HG03108 (cell line): ENCODE results near the gene EIF2D.
A peak's percentile ranks its signal among the peaks of the same experiment; 100 is the strongest.

Experiments
- ATAC-seq: cut with Tn5 transposase; IDR thresholded peaks from one replicate; pipeline ENCODE4 v1.9.1; 2021; ENCODE audit warnings: moderate library complexity; ENCODE audit not compliant: unreplicated experiment

The EIF2D gene

DNA sequence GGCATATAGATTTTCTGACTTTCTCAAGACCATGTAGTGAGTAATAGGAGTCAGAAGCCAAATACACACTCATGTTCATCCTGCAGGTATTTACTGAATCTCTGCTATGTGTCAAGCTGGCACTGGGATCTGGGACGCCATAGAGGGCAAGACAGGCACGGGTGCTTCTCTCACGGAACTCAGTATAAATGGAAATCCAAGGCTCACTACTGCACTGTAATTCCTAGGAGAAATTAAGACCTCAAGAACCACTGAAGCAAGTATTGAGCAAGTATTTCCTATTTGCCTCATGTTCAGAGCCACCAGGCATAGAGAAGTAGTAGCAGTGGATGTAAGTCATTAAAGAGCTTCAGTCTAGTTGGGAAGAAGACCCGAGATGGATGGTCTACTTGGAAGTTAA lies 38.9 kb downstream of the EIF2D start:
- no peak for ATAC-seq

DNA sequence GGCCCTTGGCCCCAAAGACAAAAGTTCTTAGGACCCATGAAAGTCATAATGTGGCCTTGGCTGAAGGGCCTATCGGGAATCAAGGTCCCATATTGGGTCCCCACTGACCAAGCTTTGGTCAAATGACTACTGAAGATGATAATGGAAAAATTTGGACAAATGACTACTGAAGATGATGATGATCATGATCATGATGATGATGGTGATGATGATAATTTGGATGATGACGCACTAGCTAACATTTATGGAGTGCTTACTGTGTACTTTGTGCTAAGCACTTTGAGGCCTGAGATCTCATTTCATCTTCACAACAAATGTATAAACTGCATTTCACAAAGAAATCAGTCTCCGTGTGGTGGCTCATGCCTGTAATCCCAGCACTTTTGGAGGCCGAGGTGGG lies 39.4 kb downstream of the EIF2D start:
- no peak for ATAC-seq

DNA sequence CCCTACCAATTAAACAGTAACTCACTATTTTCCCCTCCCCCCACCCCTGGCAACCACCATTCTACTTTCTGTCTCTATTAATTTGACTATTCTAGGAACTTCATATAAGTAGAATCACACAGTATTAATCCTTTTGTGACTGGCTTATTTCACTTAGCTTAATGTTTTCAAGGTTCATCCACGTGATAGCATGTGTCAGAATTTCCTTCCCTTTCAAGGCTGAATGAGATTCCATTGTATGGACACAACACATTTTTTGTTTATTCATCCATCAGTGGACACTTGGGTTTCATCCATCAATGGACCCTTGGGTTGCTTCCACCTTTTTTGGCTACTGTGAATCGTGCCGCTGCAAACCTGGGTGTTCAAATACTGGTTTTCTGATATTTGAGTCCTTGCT lies 41.7 kb downstream of the EIF2D start:
- no peak for ATAC-seq

DNA sequence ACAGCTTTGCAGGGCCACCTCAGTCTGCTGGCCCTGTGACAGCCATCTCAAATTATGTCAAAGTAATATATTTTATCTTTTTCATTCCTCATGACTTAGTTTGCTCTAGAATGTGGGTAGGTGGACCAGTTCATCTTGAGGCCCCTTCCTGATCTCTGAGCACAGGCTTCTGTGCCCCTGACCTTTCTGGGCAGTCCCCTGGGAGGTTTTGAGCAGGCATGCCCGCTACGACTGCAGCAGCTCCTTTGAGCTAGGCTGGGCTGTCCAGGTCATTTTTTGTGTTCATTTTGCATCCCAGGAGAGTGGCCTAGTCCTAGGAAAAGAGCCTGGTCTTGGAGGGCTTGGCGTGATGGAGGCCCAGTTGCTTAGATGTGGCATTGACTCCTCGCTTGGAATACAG lies 42.7 kb downstream of the EIF2D start:
- no peak for ATAC-seq

DNA sequence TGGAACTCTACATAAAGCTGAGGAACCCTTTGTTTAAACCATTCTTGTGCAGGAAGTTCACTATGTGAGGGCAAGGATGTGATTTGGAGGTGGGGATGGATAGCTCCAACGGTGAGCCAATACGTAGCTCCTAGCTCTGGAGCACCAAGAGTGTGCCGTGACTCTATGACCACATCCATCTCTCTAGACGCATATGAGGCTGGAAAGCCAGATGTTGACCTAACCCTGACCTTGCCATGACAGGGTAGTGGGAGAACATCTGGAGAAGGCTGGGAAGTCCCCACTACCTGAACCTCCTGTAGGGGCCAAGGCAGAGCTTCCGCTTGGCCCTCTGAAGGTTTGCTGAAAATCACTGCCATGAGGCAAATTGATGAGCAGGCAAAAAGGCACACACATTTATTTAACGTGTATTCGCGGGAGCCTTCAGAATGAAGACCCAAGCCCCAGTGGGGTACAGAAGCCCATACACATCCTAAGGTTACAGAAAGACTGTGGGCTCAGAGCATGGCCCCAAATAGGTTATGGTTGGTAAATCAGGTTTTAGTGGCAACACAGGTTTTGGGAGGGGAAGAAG lies 43.4 kb downstream of the EIF2D start:
- no peak for ATAC-seq

DNA sequence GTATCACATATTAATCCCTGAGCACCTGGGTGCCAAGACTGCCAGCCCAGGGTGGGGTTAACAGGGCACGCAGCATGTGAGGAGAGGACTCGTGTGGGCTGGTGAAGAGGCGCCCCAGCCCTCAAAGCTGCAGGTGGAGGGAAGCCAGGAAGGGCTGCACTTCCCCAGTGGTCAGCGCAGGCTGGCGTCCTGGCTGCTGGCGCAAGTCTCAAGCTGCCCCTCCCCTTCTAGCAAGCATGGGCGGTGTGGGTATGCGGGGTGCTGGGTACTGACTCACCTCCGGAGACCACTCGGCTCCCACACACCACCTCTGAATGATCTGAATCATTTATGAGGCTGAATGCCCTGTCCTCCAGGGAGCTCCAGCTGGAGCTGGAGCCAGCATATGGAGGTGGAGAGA lies 44.0 kb downstream of the EIF2D start:
- no peak for ATAC-seq

DNA sequence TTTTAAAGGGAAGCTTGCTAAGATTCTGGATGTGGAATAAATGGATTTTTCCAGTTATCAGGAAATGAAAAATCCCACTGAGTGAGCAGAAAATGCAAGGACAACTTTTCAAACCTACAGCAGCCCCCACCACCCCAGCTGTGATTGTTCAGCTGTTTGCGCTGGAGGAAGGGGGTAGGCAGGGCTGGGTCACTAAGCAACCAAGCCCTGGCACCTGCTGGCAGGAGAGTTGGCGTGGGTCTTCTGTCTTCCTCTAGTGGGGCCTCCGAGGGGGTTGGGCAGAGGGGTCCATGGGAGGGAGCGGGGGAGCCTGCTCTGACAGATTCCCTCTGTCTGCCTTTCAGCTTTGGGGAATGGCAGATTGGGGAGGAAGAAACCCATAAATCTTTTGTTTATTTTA lies 45.3 kb downstream of the EIF2D start:
- no peak for ATAC-seq

DNA sequence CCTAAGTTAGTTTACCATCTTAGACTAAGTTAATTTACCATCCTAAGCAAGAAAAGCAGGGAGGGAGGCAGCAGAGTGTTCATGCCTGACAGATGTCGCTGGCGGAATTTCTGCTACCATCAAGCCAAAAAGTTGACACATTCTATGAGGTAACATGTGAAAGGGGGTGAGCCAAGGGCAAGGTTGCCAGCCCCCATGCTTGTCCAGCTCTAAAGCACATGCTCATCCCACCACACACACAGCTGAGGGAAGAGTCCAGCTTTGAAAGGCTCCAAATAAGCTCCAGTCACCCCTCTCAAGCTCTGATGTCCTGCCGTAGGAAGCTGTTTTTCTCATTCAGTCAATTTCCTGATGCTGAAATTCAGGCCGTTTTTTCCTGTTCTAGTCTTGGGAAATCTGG lies 46.3 kb downstream of the EIF2D start:
- no peak for ATAC-seq

DNA sequence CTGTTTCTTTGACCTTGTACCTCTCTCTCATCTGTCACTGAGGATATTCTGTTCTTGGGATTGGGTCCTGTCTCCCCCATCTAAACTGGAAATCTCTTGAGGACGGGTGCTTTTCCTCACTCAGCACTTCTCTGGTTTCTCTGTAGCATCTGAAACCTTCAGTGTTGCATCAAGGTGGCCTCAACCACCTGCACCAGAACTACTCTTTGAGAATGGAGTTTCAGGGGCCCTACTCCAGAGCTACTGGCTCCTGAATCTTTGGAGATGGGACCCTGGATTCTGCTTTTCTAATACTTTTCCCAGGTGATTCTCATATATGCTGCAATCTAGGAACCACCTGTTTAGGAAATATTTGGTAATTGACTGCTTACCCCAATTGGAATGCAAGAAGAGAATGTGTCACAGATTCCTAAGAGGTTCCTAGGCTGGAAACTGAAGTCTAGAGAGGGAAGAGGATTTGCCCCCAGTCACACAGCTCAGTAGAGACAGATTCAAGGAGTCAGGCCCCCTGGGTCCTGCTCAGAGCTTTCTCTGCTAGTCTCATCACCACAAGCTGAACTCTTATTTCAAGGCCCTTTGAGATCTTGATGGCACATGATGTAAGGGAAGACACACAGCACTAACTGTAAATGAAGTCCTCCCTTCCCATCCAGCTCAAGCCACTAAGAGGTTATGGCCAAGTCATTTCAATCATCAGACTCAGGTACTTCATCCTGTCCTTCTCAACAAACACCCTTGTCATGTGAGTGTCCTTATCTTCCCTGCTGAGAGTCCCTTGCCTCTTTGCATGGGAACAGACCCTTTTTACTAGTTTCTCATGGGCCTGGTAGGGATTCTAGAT lies 48.7 kb downstream of the EIF2D start:
- peak; percentile 20 for ATAC-seq

DNA sequence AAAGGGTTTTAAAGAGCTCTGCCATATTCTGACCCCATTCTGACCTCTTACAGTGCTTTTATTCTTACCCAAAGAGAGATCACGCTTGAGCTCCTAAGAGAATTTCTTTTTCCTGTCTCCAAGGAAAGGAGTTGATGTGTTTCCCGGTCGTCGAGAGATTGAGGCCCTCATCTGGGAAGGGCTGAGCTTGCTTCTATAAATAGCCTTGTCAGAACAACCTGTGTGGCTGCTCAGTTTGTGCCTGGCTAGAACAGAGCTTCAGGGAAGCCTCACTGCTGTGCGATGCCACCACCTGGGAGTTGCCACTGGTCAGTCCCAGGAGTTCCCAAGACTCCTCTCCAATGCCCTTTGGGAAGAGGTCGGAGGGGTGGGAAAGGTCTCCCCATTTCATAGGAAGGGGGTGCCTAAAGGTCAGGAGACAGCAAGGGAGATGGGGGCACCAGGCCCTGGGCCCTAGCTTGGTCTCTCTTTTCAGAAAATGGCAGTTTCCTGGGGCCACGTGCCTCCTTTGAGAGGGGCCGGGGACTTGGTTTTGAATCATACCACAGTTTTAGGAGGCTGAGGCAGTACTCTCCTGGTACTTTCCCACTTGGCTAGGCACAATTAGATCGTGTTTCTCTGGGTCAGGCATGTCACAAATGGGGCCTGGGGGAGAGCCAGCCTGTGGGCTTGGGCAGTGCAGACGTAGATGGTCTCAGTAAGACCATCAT lies 52.1 kb downstream of the EIF2D start:
- no peak for ATAC-seq

DNA sequence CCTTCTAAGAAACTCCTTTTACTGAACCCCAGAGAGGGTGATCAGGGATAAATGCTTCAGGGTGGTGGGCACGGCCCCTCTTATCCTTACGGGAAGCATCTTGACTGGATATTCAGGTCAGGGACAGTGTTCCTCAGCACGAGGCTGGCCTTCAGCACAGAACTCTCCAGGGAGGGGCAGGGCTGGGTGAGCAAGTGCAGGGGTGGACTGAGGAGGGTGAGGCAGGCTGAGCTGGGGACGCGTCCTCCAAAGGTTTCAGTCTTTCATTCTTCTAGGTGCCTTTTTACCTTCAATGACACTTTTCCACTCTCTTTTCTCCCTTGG lies 52.6 kb downstream of the EIF2D start:
- no peak for ATAC-seq

DNA sequence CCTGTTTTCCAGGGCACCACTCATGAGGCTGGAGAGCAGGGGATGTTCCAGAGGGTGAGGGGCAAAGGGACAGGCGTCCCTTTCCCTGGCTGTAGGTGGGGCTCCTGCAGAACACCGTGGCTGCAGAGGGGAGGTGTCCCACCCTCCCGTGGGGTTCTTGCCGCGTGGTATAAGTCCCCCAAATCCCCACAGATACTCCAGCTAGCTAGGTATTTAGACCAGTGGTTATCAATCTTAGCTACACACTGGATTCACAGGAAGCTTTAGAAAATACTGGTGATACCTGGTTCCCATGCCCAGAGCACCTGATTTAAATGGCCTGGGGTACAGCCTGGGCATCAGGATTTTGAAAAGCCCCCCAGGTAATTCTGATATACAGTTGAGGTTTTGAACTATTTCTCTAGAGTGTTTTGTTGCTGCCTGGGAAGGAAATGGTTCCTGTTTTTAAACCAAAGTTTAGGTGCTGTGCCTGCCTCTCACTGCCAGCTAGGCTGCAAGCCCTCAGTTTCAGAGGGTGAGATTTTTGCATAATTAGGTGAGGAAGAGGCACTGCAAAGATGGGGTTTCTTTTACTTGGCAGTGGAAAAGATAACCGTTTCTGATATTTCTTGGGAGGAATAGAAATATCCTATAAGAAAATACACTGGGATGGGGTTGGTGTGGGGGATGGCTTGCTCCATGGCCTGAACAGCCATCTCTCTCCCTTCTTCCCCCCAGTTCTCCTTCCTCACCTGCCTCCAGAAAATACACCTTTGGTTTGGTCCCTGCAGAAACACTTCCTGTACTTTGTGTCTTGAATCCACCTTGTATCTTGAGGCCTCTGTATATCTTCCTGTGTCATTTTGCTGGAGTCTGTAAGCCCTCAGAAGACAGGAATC lies 53.2 kb downstream of the EIF2D start:
- ATAC-seq: no peak

DNA sequence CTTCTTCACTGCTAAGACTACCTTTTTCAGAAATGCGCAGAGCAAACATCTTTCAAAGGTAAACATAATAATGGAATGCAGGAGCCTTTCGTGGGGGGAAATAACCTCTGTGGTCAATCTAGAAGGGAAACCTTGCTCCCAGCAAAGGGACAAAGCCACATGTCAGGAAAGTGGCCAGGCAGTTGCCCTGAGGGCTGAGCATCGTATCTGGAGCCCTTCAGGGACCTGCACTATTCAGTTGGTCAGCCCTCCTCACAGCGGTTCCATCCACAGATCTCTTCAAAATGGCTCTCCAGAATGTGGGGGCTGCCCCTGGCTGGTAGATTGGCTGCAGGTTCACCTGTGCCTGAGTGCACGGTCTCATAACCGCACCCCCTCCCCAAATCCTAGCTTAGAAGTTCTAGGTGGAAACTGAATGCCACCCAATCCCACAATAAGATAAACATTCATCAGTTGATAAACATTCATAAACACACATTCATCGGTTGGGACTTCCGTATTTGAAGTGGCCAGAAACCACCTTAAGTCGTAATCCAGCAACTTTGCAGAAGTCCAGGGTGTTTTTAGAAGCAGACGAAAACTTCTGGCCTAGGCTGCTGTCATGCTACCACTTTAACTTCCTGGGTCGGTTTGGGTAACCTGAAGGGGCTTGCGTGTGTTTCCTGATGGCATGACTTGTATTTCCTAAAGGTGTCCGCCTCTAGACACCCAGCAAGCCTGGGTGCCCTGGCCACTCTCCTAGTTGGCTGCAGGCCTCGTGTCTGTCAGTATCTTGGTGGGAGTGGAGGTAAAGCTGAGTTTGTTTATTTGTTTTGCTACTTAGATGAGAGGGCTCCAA lies 54.4 kb downstream of the EIF2D start:
- no peak for ATAC-seq

DNA sequence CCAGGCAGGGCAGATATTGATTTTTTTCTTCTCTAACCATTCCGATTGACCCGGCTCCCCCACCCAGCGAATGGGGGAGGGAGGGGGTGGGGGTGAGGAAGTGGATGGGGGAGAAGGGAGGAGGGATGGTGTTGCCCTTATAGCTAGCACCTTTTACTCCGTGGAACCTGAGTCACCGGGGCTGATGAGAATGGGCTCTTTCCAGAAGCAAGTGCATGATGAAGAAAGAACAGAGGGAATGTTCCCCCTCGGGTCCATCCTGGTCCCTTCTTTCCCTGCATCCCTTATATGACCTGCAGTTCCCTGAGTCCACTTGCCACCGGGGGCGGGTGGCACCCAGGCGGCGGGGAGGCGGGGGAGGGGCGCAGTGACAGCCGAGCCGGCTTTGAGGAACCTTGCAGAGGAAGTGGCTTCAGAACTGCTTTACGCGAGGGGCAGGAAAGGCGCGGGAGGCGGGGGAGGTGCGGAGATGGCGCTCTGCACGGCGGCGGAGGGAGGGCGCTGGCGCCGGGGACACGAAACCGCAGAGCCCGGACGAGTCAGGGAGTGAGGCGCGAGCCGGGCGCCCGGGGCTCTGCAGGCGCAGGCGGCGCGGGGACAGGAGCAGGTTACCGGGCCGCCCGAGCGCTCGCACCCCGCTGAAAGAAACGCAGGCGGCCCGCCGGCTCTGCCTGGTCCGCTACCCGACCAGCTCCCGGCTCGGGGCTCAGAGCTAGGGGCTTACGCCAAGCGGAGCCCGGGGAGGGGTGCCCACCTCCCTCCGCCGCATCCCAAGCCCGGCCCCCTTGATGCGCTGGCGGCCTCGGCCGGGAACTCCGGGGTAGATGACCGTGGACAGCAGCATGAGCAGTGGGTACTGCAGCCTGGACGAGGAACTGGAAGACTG lies 55.3 kb downstream of the EIF2D start:
- ATAC-seq: peak; percentile 32

DNA sequence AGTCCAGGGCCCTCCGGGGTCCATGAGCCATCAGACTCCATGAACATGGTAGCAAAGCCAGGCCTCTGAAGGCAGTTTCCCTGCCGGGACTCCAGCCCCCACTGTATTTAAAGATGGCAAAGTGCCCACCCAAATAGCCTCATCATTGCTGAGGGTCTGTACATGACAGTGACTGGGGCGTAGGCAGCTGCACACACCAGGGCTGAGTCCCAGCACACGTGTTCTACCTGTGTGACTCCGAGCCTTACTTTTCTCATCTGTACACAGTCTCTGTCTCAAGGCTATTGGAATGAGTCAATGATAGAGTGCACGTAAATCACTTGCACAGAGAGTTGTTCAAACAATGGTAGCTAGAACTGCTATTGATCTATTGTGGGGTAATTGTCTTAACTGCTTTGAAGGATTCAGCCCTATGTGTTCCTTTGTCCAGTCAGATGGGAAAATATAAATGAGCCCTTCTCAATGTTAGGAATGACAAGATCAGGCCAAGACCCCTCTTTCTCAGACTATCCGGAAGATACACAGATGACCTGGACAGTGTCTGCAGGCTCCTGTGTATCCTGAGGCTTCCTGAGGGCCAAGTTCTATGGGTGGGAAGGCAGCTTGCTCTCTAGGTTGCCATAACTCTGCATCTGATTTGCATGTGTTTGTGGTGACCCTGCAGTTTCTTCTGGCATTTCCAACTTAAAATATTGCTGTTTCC lies 56.1 kb downstream of the EIF2D start:
- no peak for ATAC-seq

DNA sequence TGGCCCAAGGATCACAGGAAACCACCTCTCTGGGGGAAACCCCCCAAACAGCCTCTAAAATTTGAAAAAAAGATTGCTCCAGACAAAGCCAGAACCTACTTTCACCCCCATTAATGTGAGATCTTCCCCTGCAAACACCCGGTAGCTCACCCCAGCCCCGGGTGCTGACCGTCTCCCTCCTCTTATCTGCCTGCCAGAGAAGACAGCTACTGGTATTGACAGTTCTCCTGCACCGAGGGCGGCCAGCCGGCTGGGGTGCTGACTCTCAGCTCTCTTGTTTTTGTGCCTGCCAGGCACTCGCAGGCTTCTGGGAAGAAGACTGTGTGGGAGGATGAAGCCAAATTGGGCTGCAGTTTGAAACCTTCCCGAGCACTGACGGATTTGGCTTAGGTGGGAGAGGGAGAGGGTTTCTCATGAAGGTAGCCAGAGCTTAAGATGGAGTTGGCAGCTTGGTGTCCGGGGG lies 56.8 kb downstream of the EIF2D start:
- no peak for ATAC-seq

DNA sequence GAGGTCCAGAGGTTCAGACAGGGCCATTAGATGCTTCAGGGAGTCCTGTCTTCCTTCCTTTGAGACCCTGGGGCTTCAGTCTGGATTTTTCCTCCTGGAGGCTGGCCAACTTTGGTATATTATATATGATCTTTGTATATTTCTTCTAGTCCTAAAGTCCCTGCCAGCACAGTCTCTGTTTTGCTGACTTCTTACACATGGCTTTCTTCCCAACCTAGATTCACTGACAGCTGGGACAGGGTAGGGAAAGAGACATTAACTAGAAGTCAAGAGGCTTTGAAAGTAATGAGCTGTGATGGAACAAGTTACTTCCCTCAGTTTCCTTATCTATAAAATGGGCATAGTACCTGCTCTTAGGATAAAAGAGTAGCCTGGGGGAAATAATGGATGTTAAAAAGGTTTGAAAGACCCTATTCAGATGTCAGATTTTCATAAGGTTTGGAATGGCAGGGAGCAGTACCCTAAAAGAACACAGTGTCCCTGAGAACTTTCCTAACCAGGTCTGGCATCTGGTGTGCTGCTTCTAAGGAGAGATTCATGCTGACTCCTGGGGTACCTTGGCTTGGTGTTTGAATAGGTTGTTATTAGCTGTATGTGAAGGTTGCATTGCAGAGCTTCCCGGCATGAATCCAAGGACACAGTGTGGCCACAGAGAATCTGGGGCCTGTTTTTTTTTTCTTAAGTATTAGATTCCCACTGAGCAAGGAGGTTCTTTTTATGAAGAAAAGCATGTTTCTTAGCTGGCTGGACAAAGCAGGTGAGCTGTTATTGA lies 57.4 kb downstream of the EIF2D start:
- no peak for ATAC-seq

DNA sequence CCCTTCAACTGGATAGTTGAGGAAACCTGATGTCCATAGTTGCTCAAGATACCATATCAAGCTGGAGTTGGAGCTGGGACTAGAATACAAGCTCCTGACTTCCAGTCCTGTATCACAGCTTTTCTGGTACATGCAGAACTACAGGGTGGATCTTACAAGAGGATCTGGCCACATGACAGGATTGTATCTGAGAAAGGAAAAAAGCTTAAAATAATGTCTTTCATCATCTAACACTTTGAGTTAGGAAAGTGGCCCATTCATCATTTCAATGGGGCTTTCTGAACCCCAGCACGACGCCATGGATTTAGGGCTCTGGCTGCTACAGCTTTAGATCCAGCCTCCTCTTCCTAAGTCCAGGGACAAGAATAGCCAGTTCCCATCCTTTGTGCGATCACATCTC lies 58.1 kb downstream of the EIF2D start:
- no peak for ATAC-seq
